GM18507 (cell line): ENCODE measurements around the gene SF3B6.
"Not testable (repeated sequence)": the region's sequence is repeated elsewhere in the genome, so short reads cannot be mapped to it uniquely, and the experiment has no call there.

Experiments used
- DNase-seq: peaks from one replicate; pipeline ENCODE4 v3.0.0; 2011; ENCODE audit warnings: low read depth; ENCODE audit not compliant: insufficient read length; ENCODE audit errors: extremely low spot score
- FAIRE-seq: peaks from 2 replicates; lab custom pipeline; 2011; peaks lifted over from hg19 to GRCh38; lab: Jason Lieb, UNC

SF3B6 gene

GRCh38 chr2:24075915-24076848 lies at the start of gene SF3B6:
Gene SF3B6 (minus strand): TSS chr2:24076326. CDS start chr2:24076229, 97 bp downstream.
- DNase-seq (peak; percentile 84), FAIRE-seq (peak; percentile 99)

GRCh38 chr2:24123922-24124580 lies 47.9 kb upstream of the SF3B6 start:
- DNase-seq = no peak

GRCh38 chr2:24123195-24123921 lies 47.2 kb upstream of the SF3B6 start, which contains the start of the genes FAM228B and PFN4:
Gene FAM228B (plus strand): TSS chr2:24123469. CDS start chr2:24124362, 893 bp downstream.
Gene PFN4 (minus strand): TSS chr2:24123334. CDS start chr2:24122535, 799 bp downstream.
- DNase-seq (peak; percentile 89), FAIRE-seq (peak; percentile 83)

More at GRCh38 chr2:24123922-24124580, 47.9 kb upstream of the SF3B6 start:
- peak; percentile 60 for FAIRE-seq

- peak; percentile 38 for FAIRE-seq
Measured at GRCh38 chr2:24122366-24123194, 46.5 kb upstream of the SF3B6 start.

GRCh38 chr2:24121469-24121868 lies 45.3 kb upstream of the SF3B6 start:
- FAIRE-seq = no peak
- DNase-seq = no peak

More at GRCh38 chr2:24122366-24123194, 46.5 kb upstream of the SF3B6 start:
- DNase-seq = no peak

GRCh38 chr2:24121066-24121465 lies 44.9 kb upstream of the SF3B6 start:
- no peak for DNase-seq
- no peak for FAIRE-seq

- DNase-seq = no peak
- FAIRE-seq = no peak
Measured at GRCh38 chr2:24117902-24118301, 41.8 kb upstream of the SF3B6 start.

- DNase-seq (no peak), FAIRE-seq (no peak)
Measured at GRCh38 chr2:24115057-24115456, 38.9 kb upstream of the SF3B6 start.

GRCh38 chr2:24111407-24111901 lies 35.3 kb upstream of the SF3B6 start:
- DNase-seq (no peak), FAIRE-seq (no peak)

GRCh38 chr2:24110660-24111303 lies 34.7 kb upstream of the SF3B6 start:
- no peak for FAIRE-seq
- DNase-seq = no peak

- FAIRE-seq = not testable (repeated sequence)
Measured at GRCh38 chr2:24109431-24109830, 33.3 kb upstream of the SF3B6 start.

GRCh38 chr2:24107336-24107735 lies 31.2 kb upstream of the SF3B6 start:
- no peak for DNase-seq
- no peak for FAIRE-seq

More at GRCh38 chr2:24109431-24109830, 33.3 kb upstream of the SF3B6 start:
- not testable (repeated sequence) for DNase-seq

GRCh38 chr2:24106786-24107185 lies 30.7 kb upstream of the SF3B6 start:
- DNase-seq (no peak), FAIRE-seq (no peak)

GRCh38 chr2:24105816-24106215 lies 29.7 kb upstream of the SF3B6 start:
- FAIRE-seq = no peak
- no peak for DNase-seq

GRCh38 chr2:24104906-24105305 lies 28.8 kb upstream of the SF3B6 start:
- DNase-seq = no peak
- FAIRE-seq = no peak

GRCh38 chr2:24104110-24104650 lies 28.1 kb upstream of the SF3B6 start:
- FAIRE-seq = no peak

GRCh38 chr2:24102677-24103076 lies 26.6 kb upstream of the SF3B6 start:
- DNase-seq (no peak), FAIRE-seq (no peak)

More at GRCh38 chr2:24104110-24104650, 28.1 kb upstream of the SF3B6 start:
- DNase-seq = no peak

GRCh38 chr2:24101992-24102391 lies 25.9 kb upstream of the SF3B6 start:
- DNase-seq (no peak), FAIRE-seq (no peak)
